Nephron progenitor cell (in vitro differentiated cells): Measurements from ENCODE around the gene TUBB2A.
A peak's percentile ranks its signal among the peaks of the same experiment; 100 is the strongest.
"Not testable (repeated sequence)": the region's sequence is repeated elsewhere in the genome, so short reads cannot be mapped to it uniquely, and the experiment has no call there.

Experiments used
- DNase-seq: peaks from one replicate; pipeline ENCODE4 v3.0.0; 2021
- H3K27ac Mint-ChIP-seq: 2 replicates; pipeline ENCODE4 v1.8.0; 2021; ENCODE audit warnings: mild to moderate bottlenecking, moderate library complexity, mixed read lengths
- H3K27me3 Mint-ChIP-seq: 2 replicates; pipeline ENCODE4 v1.8.0; 2021; ENCODE audit warnings: mild to moderate bottlenecking, low read depth, mixed read lengths; ENCODE audit not compliant: poor library complexity
- H3K36me3 Mint-ChIP-seq: 2 replicates; pipeline ENCODE4 v1.8.0; 2021; ENCODE audit warnings: low read depth, mixed read lengths
- H3K4me1 Mint-ChIP-seq: 2 replicates; pipeline ENCODE4 v1.8.0; 2021; ENCODE audit warnings: mixed read lengths
- H3K4me3 Mint-ChIP-seq: 2 replicates; pipeline ENCODE4 v1.8.0; 2021; ENCODE audit warnings: mild to moderate bottlenecking, moderate library complexity, mixed read lengths
- H3K9me3 Mint-ChIP-seq: 2 replicates; pipeline ENCODE4 v1.8.0; 2021; ENCODE audit warnings: mild to moderate bottlenecking, moderate library complexity, mixed read lengths
- CTCF ChIP-seq: fragments of 200-600 bp; sonication (generic); IDR thresholded peaks from 2 replicates; pipeline ENCODE4 v1.5.0; 2021; ENCODE audit warnings: antibody characterized with exemption

Gene TUBB2A

DNA sequence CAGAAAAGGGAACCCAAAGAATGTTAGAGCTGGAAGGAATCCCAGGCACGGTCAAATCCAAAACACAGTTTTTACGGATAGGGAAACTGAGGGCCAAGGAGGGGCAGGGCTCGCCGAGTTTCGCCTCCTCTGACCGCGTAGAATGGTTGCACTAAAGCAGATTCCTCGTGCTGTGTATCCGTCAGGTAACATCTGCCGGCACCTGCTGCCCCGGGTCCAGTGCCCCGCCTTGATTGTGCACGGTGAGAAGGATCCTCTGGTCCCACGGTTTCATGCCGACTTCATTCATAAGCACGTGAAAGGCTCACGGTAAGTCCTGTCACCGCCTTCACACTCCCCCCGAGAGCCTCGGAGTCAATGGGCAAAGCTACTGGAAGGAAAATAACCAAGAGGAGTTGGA lies 17.1 kb downstream of the TUBB2A start:
- Mint-ChIP-seq H3K4me1 (peaks cover 10% of the 10 kb centered on the region), H3K4me3 (no peak overlapping the region), H3K36me3 (peaks cover 84% of the 10 kb centered on the region), H3K9me3 (no peaks in the 10 kb centered on the region), H3K27ac (no peak overlapping the region), H3K27me3 (no peaks in the 10 kb centered on the region)
- no peak for DNase-seq
- TF ChIP-seq CTCF, result no peak

DNA sequence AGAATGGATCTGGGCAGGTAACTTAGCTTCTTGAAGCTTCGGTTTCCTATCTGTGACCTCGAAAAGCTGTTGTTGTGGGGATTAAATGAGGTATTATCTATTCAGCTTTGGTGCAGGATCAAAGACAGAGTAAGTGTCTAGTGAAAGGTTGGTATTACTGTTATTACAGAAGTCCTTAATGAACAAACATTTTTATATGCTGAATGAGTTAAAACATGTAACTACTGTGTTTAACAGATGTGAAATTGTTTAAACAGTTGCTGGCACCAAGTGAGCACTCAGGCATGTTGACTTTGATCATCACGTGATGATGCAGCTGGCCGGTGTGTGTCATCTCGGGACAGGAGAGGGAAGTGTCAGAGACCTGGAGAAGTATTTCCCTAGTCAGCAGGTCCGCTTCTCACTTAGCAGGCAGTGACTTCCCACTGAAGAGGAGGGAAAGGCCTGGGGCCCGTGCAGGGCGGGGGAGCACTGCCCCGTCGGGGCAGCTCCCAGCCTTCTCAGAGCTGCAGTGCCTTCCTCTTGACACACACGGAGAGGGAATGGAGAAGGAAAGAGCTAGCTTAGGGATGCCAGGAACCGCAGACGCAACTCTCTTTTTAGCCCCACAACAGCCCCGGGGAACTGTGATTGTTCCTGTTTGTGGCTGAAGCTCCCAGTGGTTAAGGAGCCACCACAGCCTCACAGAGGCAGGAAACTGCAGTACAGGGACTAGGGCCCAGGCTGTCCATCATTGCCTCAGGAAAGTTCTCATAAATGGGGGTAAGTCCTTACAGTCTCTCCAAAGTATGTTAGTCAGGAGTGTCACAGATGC lies 18.0 kb downstream of the TUBB2A start:
- peaks cover 13% of the 10 kb centered on the region for H3K4me1 Mint-ChIP-seq
- H3K27ac Mint-ChIP-seq, result peak overlapping the region; percentile 78
- no peaks in the 10 kb centered on the region for H3K27me3 Mint-ChIP-seq
- no peak for TF ChIP-seq CTCF
- no peak overlapping the region for H3K4me3 Mint-ChIP-seq
- no peak for DNase-seq
- peaks cover 81% of the 10 kb centered on the region for H3K36me3 Mint-ChIP-seq
- no peaks in the 10 kb centered on the region for H3K9me3 Mint-ChIP-seq

DNA sequence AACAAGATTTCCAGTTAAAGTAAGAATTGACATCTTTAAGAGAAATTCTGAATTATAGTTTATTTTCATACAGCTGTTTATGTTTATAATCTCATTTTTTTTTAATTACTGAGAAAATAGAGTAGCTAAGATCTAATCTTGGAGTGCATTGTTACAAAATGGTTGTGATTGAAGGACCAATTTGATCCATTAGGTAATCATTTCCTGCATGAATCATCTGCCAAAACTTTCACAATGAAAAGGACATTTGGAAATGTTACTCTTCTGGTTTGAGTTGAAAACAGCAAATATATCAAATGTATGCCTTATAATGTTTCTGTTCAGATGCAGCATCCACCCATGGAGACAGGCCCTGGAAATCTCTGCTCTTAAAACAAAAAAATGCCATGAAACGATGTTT lies 19.0 kb downstream of the TUBB2A start:
- TF ChIP-seq CTCF, result no peak
- Mint-ChIP-seq H3K9me3 (no peaks in the 10 kb centered on the region), H3K4me3 (no peak overlapping the region), H3K27me3 (no peaks in the 10 kb centered on the region), H3K27ac (no peak overlapping the region), H3K36me3 (peaks cover 81% of the 10 kb centered on the region), H3K4me1 (peaks cover 20% of the 10 kb centered on the region)
- no peak for DNase-seq

DNA sequence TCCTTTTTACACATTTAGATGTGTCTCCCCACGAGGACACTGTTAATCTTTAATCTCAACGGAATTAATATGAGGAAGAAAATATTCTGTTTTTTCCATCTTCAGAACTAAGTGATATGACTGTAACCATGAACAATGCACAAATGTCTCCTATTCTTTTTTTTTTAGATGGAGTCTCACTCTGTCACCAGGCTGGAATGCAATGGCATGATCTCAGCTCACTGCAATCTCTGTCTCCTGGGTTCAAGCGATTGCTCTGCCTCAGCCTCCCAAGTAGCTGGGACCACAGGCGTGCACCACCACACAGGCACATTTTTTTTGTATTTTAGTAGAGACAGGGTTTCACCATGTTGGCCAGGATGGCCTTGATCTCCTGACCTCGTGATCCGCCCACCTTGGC lies 19.5 kb downstream of the TUBB2A start:
- H3K4me3 Mint-ChIP-seq, H3K9me3 Mint-ChIP-seq, H3K27me3 Mint-ChIP-seq, DNase-seq, H3K27ac Mint-ChIP-seq: not testable (repeated sequence)
- H3K4me1 Mint-ChIP-seq, result peaks cover 25% of the 10 kb centered on the region
- peaks cover 81% of the 10 kb centered on the region for H3K36me3 Mint-ChIP-seq

GRCh38 chr6:3137057-3137777 lies 20.1 kb downstream of the TUBB2A start:
- Mint-ChIP-seq H3K36me3 (peaks cover 84% of the 10 kb centered on the region), H3K27ac (peak overlapping the region; percentile 73), H3K27me3 (no peaks in the 10 kb centered on the region), H3K9me3 (no peaks in the 10 kb centered on the region), H3K4me3 (no peak overlapping the region), H3K4me1 (peaks cover 26% of the 10 kb centered on the region)
- DNase-seq, result no peak
- TF ChIP-seq CTCF, result no peak

- H3K4me1 Mint-ChIP-seq, result peaks cover 26% of the 10 kb centered on the region
- H3K27me3 Mint-ChIP-seq, result no peaks in the 10 kb centered on the region
- no peaks in the 10 kb centered on the region for H3K9me3 Mint-ChIP-seq
- no peak for DNase-seq
- H3K36me3 Mint-ChIP-seq, result peaks cover 92% of the 10 kb centered on the region
- TF ChIP-seq CTCF, result no peak
- no peak overlapping the region for H3K4me3 Mint-ChIP-seq
- peak overlapping the region; percentile 73 for H3K27ac Mint-ChIP-seq
These were observed 20.9 kb downstream of the TUBB2A start for GRCh38 chr6:3136292-3137011.
